Heart left ventricle (tissue), 16 donors: ENCODE data around the gene CIAO3. TPM values are rescaled to one million over a fixed set of nuclear protein-coding genes. Genes with fewer than 3 reads are reported as not detected.

Source experiments
- ATAC-seq, 4 donors: fragments of 200-7000 bp; cut with Tn5 transposase; one replicate each; pipeline ENCODE4 v1.9.1; 2020 to 2022; ENCODE audit warnings: moderate library complexity in 4 of 4, mild to moderate bottlenecking in 3 of 4, moderate number of reproducible peaks in 1 of 4
- DNase-seq, 5 donors: peaks; one replicate each; pipeline ENCODE4 v3.0.0-alpha.2; 2020
- H3K27ac ChIP-seq, 12 donors: fragments of 200-600 bp; sonication (generic) in 4 of 12; one replicate each; pipeline versions ENCODE4 v1.5.0 to v1.8.0; 2016 to 2022; ENCODE audit warnings: mild to moderate bottlenecking in 2 of 12
- H3K27me3 ChIP-seq, 9 donors: fragments of 200-600 bp; sonication (generic) in 2 of 9; one replicate each; pipeline versions ENCODE4 v1.5.1 to v1.8.0; 2016 to 2022; ENCODE audit warnings: mild to moderate bottlenecking in 3 of 9
- H3K36me3 ChIP-seq, 9 donors: fragments of 200-600 bp; sonication (generic) in 2 of 9; one replicate each; pipeline versions ENCODE4 v1.5.0 to v1.8.0; 2018 to 2022; ENCODE audit warnings: mild to moderate bottlenecking in 2 of 9
- H3K4me1 ChIP-seq, 12 donors: fragments of 200-600 bp; sonication (generic) in 4 of 12; one replicate each; pipeline versions ENCODE4 v1.5.0 to v1.8.0; 2016 to 2022; ENCODE audit warnings: mild to moderate bottlenecking in 3 of 12
- H3K4me3 ChIP-seq, 12 donors: fragments of 200-600 bp; sonication (generic) in 4 of 12; one replicate each; pipeline versions ENCODE4 v1.5.0 to v1.8.0; 2017 to 2022; ENCODE audit warnings: mild to moderate bottlenecking in 9 of 12, moderate library complexity in 4 of 12
- H3K9me3 ChIP-seq, 12 donors: fragments of 200-600 bp; sonication (generic) in 4 of 12; one replicate each; pipeline versions ENCODE4 v1.5.0 to v1.8.0; 2016 to 2022; ENCODE audit warnings: mild to moderate bottlenecking in 1 of 12
- CTCF ChIP-seq, 12 donors: fragments of 200-600 bp; sonication (generic) in 4 of 12; IDR thresholded peaks; one replicate each; pipeline versions ENCODE4 v1.5.0 to v1.8.0; 2018 to 2022; ENCODE audit warnings: antibody characterized with exemption in 12 of 12, mild to moderate bottlenecking in 5 of 12
- POLR2A ChIP-seq, 2 donors: fragments of 450-650 bp; IDR thresholded peaks; one replicate each; pipeline ENCODE4 v1.6.1; 2017; ENCODE audit warnings: antibody characterized with exemption in 2 of 2, mild to moderate bottlenecking in 2 of 2, moderate library complexity in 2 of 2
- WGBS, 4 donors: extraction: QIAGEN DNeasy Blood & Tissue Kit in 2 of 4; methylation state at CpG; one replicate each; pipeline versions ENCODE4 v1.1.5 to v1.1.7; 2013 to 2018; 5-methylcytosine and 5-hydroxymethylcytosine counted together
- intact Hi-C, 10 donors: fragments of 100-400 bp; cut with DNase I; formaldehyde crosslinking; loops; one replicate each; pipeline versions ENCODE4 v1.11.1 to v1.14.2; 2022
- polyA plus RNA-seq, 2 donors: library from polyadenylated mRNA; stranded (reverse); fragments of 200-250 nt; gene quantifications; one replicate each; pipeline ENCODE4 v1.2.3, GENCODE V29; 2013
- total RNA-seq, 9 donors: library from RNA; depleted of rRNA in 2 of 9; stranded (reverse); fragments of >200 nt in 2 of 9; fragmentation: NEBNext Ultra II Directional in 3 of 9; extraction: Animal tissue kit (Norgen Biotek cat#: 25700) in 3 of 9; gene quantifications; one replicate each; pipeline versions ENCODE4 v1.1.0 to v1.2.4, GENCODE V29; 2016 to 2023
- donor health status: ischemic (EF 13 %, LVEDD 7.1; RV severe dilation, severe dysfunction).
- donor health status: healthy with polysubstance abuse.
- donor health status: DM: no; HTN: yes; CAD: no.
- donor health status: DM: no; HTN: no; CAD: no.
- donor health status: ischemic (EF 25% LVEDD 6.9; RV normal size, moderate dysfunction).
- donor health status: ischemic (EF 25% LVEDD 5.7; RV mildly dilated, moderate dysfunction).
- donor health status: healthy.
- donor health status: DM: yes; HTN: yes; CAD: no.
- donor health status: ischemic (EF 35%, LVEDD 5.7; RV mildly dilated, moderate dysfunction).
- donor health status: nonischemic (EF 11% LVEDD 7.7; RV severe dilation, severe dysfunction).
- donor health status: DM: yes; HTN: yes; CAD: no.
- donor health status: PGD.
- donor health status: ischemic (EF 29% LVEDD 5.4; RV normal size, mild dysfunction).
- donor health status: nonischemic (EF 23%, LVEDD 6.1; RV moderate dilation, normal function).

The CIAO3 gene
- total and polyA plus RNA-seq, 11 donors, result 21.4 to 41.5 (median 28.2) TPM

GRCh38 chr16:749010-749409, 8.2 kb upstream of the CIAO3 start:
- intact Hi-C loops, result loop anchor here in 1 of 10 donors (5.0 kb wide), 1 partner anchor 37 kb away; no protein-coding TSS in a partner anchor
- Histone ChIP-seq H3K27me3 (peaks cover 0 to 28% (median 0%) of the 10 kb centered on the region in 9 donors), H3K9me3 (no peaks in the 10 kb centered on the region), H3K36me3 (no peaks in the 10 kb centered on the region), H3K27ac (no peak overlapping the region), H3K4me1 (peaks cover 0 to 3% (median 0%) of the 10 kb centered on the region in 12 donors), H3K4me3 (no peak overlapping the region)
- 72 to 94% (median 80%) methylated on average over 6 of the region's 6 CpGs for WGBS, 4 donors
- ATAC-seq (no peak), DNase-seq (no peak)
- TF ChIP-seq POLR2A (IDR thresholded peaks at IDR 0.05) (no peak), CTCF (IDR thresholded peaks at IDR 0.05) (no peak)

GRCh38 chr16:747978-748746, 7.4 kb upstream of the CIAO3 start:
- ATAC-seq, result no peak
- WGBS, 4 donors, result 80 to 89% (median 83%) methylated on average over 38 to 39 of the region's 39 CpGs
- Histone ChIP-seq H3K27me3 (peaks cover 0 to 29% (median 0%) of the 10 kb centered on the region in 9 donors), H3K4me3 (no peak overlapping the region), H3K36me3 (no peaks in the 10 kb centered on the region), H3K9me3 (no peaks in the 10 kb centered on the region), H3K4me1 (peaks cover 0 to 3% (median 0%) of the 10 kb centered on the region in 12 donors), H3K27ac (no peak overlapping the region)
- intact Hi-C loops, result loop anchor here in 1 of 10 donors (5.0 kb wide), 1 partner anchor 36 kb away; no protein-coding TSS in a partner anchor
- DNase-seq, result peak in 1 of 5 donors; percentile 4
- TF ChIP-seq POLR2A (IDR thresholded peaks at IDR 0.05) (no peak), CTCF (IDR thresholded peaks at IDR 0.05) (no peak)

GRCh38 chr16:746637-747036, 5.8 kb upstream of the CIAO3 start:
- 38 to 84% (median 61%) methylated on average over 1 to 13 of the region's 13 CpGs for WGBS, 4 donors
- Histone ChIP-seq H3K36me3 (no peaks in the 10 kb centered on the region), H3K4me3 (no peak overlapping the region), H3K27ac (no peak overlapping the region), H3K9me3 (no peaks in the 10 kb centered on the region), H3K27me3 (peaks cover 0 to 28% (median 0%) of the 10 kb centered on the region in 9 donors), H3K4me1 (no peaks in the 10 kb centered on the region)
- no peak for ATAC-seq
- no peak for DNase-seq
- intact Hi-C loops, result loop anchor here in 1 of 10 donors (5.0 kb wide), 1 partner anchor 34 kb away; no protein-coding TSS in a partner anchor
- TF ChIP-seq CTCF (IDR thresholded peaks at IDR 0.05) (no peak), POLR2A (IDR thresholded peaks at IDR 0.05) (no peak)

- Histone ChIP-seq H3K4me3 (no peak overlapping the region), H3K4me1 (peaks cover 0 to 5% (median 4%) of the 10 kb centered on the region in 12 donors), H3K36me3 (no peaks in the 10 kb centered on the region), H3K27me3 (peaks cover 0 to 27% (median 0%) of the 10 kb centered on the region in 9 donors), H3K9me3 (no peaks in the 10 kb centered on the region), H3K27ac (no peak overlapping the region)
- WGBS, 4 donors, result 3 to 5% (median 5%) methylated on average over 12 to 14 of the region's 14 CpGs
- no peak for DNase-seq
- ATAC-seq, result no peak
- intact Hi-C loops, result loop anchor here in 1 of 10 donors (5.0 kb wide), 1 partner anchor 33 kb away; no protein-coding TSS in a partner anchor
- TF ChIP-seq POLR2A (IDR thresholded peaks at IDR 0.05) (no peak), CTCF (IDR thresholded peaks at IDR 0.05) (peak in 4 of 12 donors; percentile 5 to 30 (median 14))
These were observed 4.9 kb upstream of the CIAO3 start for GRCh38 chr16:745739-746138.
